Stimulated activated naive CD8-positive, alpha-beta T cell treated with anti-CD3 and anti-CD28 coated beads, Interleukin-15, Interleukin-2, amounts not matched to agents 100 U/mL and 50 U/mL, for 24 hours (primary cell): ENCODE results near the gene ADAMTSL1.

ENCODE experiments used
- ATAC-seq: fragments of 150-1000 bp; cut with Tn5 transposase; one replicate; pipeline ENCODE4 v1.10.0; 2021
- DNase-seq: peaks from one replicate; pipeline ENCODE4 v3.0.0; 2021

The ADAMTSL1 gene

GRCh38 chr9:18501949-18502348 lies 28.0 kb downstream of the ADAMTSL1 start:
- DNase-seq = no peak
- ATAC-seq = no peak

- ATAC-seq (no peak), DNase-seq (no peak)
Measured at GRCh38 chr9:18502546-18502945, 28.6 kb downstream of the ADAMTSL1 start.

- ATAC-seq (no peak), DNase-seq (no peak)
Measured at GRCh38 chr9:18504707-18505106, 30.8 kb downstream of the ADAMTSL1 start.

GRCh38 chr9:18507151-18507550 lies 33.2 kb downstream of the ADAMTSL1 start:
- DNase-seq (no peak), ATAC-seq (no peak)

- DNase-seq = no peak
- ATAC-seq = no peak
Measured at GRCh38 chr9:18516514-18516913, 42.6 kb downstream of the ADAMTSL1 start.

GRCh38 chr9:18516965-18517364 lies 43.0 kb downstream of the ADAMTSL1 start:
- ATAC-seq (no peak), DNase-seq (no peak)

- DNase-seq (no peak), ATAC-seq (no peak)
Measured at GRCh38 chr9:18520416-18521047, 46.6 kb downstream of the ADAMTSL1 start.

- ATAC-seq = no peak
Measured at GRCh38 chr9:18526685-18527084, 52.7 kb downstream of the ADAMTSL1 start.

GRCh38 chr9:18531136-18532065 lies 57.4 kb downstream of the ADAMTSL1 start:
- ATAC-seq = no peak
- DNase-seq = no peak

More at GRCh38 chr9:18526685-18527084, 52.7 kb downstream of the ADAMTSL1 start:
- DNase-seq = no peak

GRCh38 chr9:18534611-18535010 lies 60.7 kb downstream of the ADAMTSL1 start:
- ATAC-seq (no peak), DNase-seq (no peak)

- no peak for DNase-seq
Measured at GRCh38 chr9:18536554-18536953, 62.6 kb downstream of the ADAMTSL1 start.

GRCh38 chr9:18539203-18539693 lies 65.3 kb downstream of the ADAMTSL1 start:
- ATAC-seq (no peak), DNase-seq (no peak)

More at GRCh38 chr9:18536554-18536953, 62.6 kb downstream of the ADAMTSL1 start:
- no peak for ATAC-seq

GRCh38 chr9:18542837-18543405 lies 69.0 kb downstream of the ADAMTSL1 start:
- DNase-seq (no peak), ATAC-seq (no peak)

- DNase-seq (no peak), ATAC-seq (no peak)
Measured at GRCh38 chr9:18543406-18544192, 69.6 kb downstream of the ADAMTSL1 start.

- no peak for ATAC-seq
- no peak for DNase-seq
Measured at GRCh38 chr9:18544456-18544855, 70.5 kb downstream of the ADAMTSL1 start.

- ATAC-seq (no peak), DNase-seq (no peak)
Measured at GRCh38 chr9:18545636-18546360, 71.8 kb downstream of the ADAMTSL1 start.

GRCh38 chr9:18548456-18548855 lies 74.5 kb downstream of the ADAMTSL1 start:
- ATAC-seq (no peak), DNase-seq (no peak)

GRCh38 chr9:18549772-18550171 lies 75.8 kb downstream of the ADAMTSL1 start:
- DNase-seq (no peak), ATAC-seq (no peak)

GRCh38 chr9:18550286-18550685 lies 76.3 kb downstream of the ADAMTSL1 start:
- ATAC-seq (no peak), DNase-seq (no peak)

GRCh38 chr9:18554244-18554643 lies 80.3 kb downstream of the ADAMTSL1 start:
- no peak for DNase-seq
- no peak for ATAC-seq

GRCh38 chr9:18555105-18555883 lies 81.3 kb downstream of the ADAMTSL1 start:
- DNase-seq (no peak), ATAC-seq (no peak)
